Breast epithelium (tissue), 4 donors: ENCODE data around the gene TSFM. TPM values are rescaled to one million over a fixed set of nuclear protein-coding genes. Genes with fewer than 3 reads are reported as not detected.

Experiments used
- DNase-seq, 2 donors: peaks; one replicate each; pipeline ENCODE4 v3.0.0-alpha.2; 2019; ENCODE audit warnings: low spot score in 2 of 2
- H3K27ac ChIP-seq, 2 donors: fragments of 200-600 bp; sonication (generic) in 1 of 2; one replicate each; pipeline ENCODE4 v1.5.1; 2016 to 2019; ENCODE audit warnings: mild to moderate bottlenecking in 1 of 2
- H3K27me3 ChIP-seq, 2 donors: fragments of 200-600 bp; sonication (generic) in 1 of 2; one replicate each; pipeline versions ENCODE4 v1.5.1 to v1.6.0; 2017 to 2019; ENCODE audit warnings: control low read depth in 1 of 2, mild to moderate bottlenecking in 1 of 2
- H3K36me3 ChIP-seq: fragments of 200-600 bp; one replicate; pipeline ENCODE4 v1.5.1; 2019
- H3K4me1 ChIP-seq, 2 donors: fragments of 200-600 bp; sonication (generic); one replicate each; pipeline ENCODE4 v1.5.1; 2016 to 2019; ENCODE audit warnings: control low read depth in 1 of 2
- H3K4me3 ChIP-seq, 3 donors: fragments of 200-600 bp; sonication (generic); 1 replicate in 2 of 3; 2 replicates in 1 of 3; pipeline ENCODE4 v1.5.1; 2016 to 2019; ENCODE audit warnings: mild to moderate bottlenecking in 3 of 3, moderate library complexity in 2 of 3
- H3K9me3 ChIP-seq, 2 donors: fragments of 200-600 bp; sonication (generic) in 1 of 2; one replicate each; pipeline ENCODE4 v1.5.1; 2016 to 2019; ENCODE audit warnings: control low read depth in 1 of 2
- CTCF ChIP-seq, 3 donors: fragments of 450-650 bp; IDR thresholded peaks; one replicate each; pipeline ENCODE4 v1.5.1; 2016 to 2017; ENCODE audit warnings: antibody characterized with exemption in 3 of 3, mild to moderate bottlenecking in 3 of 3, moderate library complexity in 3 of 3
- POLR2A ChIP-seq: fragments of 450-650 bp; IDR thresholded peaks from one replicate; pipeline ENCODE4 v1.6.1; 2016; ENCODE audit warnings: antibody characterized with exemption, mild to moderate bottlenecking, moderate library complexity
- POLR2AphosphoS5 ChIP-seq, 3 donors: sonication (generic); formaldehyde crosslinking; IDR thresholded peaks; one replicate each; pipeline ENCODE4 v1.6.1; 2017; ENCODE audit warnings: antibody characterized with exemption in 3 of 3
- intact Hi-C: fragments of 100-400 bp; cut with DNase I; formaldehyde crosslinking; loops from one replicate; pipeline ENCODE4 v1.15.1; 2023; ENCODE audit warnings: low total_unique reads
- total RNA-seq, 3 donors: library from RNA; depleted of rRNA; stranded (reverse); fragments of >200 nt; gene quantifications; one replicate each; pipeline ENCODE4 v1.1.0, GENCODE V29; 2016

Gene TSFM
- total RNA-seq, 3 donors from 2014 or later = 17.9 to 30.8 (median 27.2) TPM

- H3K4me1 ChIP-seq = no peaks in the 10 kb centered on the region
- H3K4me3 ChIP-seq = no peak overlapping the region
- H3K27me3 ChIP-seq = no peaks in the 10 kb centered on the region
- intact Hi-C loops = loop anchor here (5.0 kb wide), 1 partner anchor 40 kb away; no protein-coding TSS in a partner anchor
- H3K36me3 ChIP-seq = no peaks in the 10 kb centered on the region
- H3K9me3 ChIP-seq = no peaks in the 10 kb centered on the region
- H3K27ac ChIP-seq = no peak overlapping the region
- no peak for DNase-seq
- no peak for TF ChIP-seq CTCF (IDR thresholded peaks at IDR 0.05)
- TF ChIP-seq POLR2A = no peak
- TF ChIP-seq POLR2AphosphoS5 (IDR thresholded peaks at IDR 0.05) = no peak
Observed at GRCh38 chr12:57781801-57782200, 786 bp upstream of the TSFM start.

GRCh38 chr12:57782243-57782607, 362 bp upstream of the TSFM start:
- Histone ChIP-seq H3K27ac (peak overlapping the region; percentile 82 to 88), H3K4me1 (no peaks in the 10 kb centered on the region), H3K9me3 (no peaks in the 10 kb centered on the region), H3K36me3 (no peaks in the 10 kb centered on the region), H3K27me3 (no peaks in the 10 kb centered on the region), H3K4me3 (peak overlapping the region; percentile 74 to 87 (median 86))
- intact Hi-C loops = loop anchor here (5.0 kb wide), 1 partner anchor 40 kb away; no protein-coding TSS in a partner anchor
- DNase-seq = no peak
- TF ChIP-seq CTCF (IDR thresholded peaks at IDR 0.05) (no peak), POLR2AphosphoS5 (IDR thresholded peaks at IDR 0.05) (no peak), POLR2A (no peak)

GRCh38 chr12:57783466-57783801, 847 bp downstream of the TSFM start:
- Histone ChIP-seq H3K27ac (peak overlapping the region in 1 of 2 donors; percentile 82), H3K4me1 (no peaks in the 10 kb centered on the region), H3K36me3 (no peaks in the 10 kb centered on the region), H3K4me3 (peak overlapping the region; percentile 74 to 87 (median 86)), H3K27me3 (no peaks in the 10 kb centered on the region), H3K9me3 (no peaks in the 10 kb centered on the region)
- DNase-seq = no peak
- TF ChIP-seq POLR2A (no peak), POLR2AphosphoS5 (IDR thresholded peaks at IDR 0.05) (no peak), CTCF (IDR thresholded peaks at IDR 0.05) (no peak)
- intact Hi-C loops = loop anchor here (5.0 kb wide), 1 partner anchor 39 kb away; no protein-coding TSS in a partner anchor

- no peak for DNase-seq
- Histone ChIP-seq H3K4me1 (no peaks in the 10 kb centered on the region), H3K9me3 (no peaks in the 10 kb centered on the region), H3K27ac (no peak overlapping the region), H3K4me3 (peak overlapping the region in 2 of 3 donors; percentile 74 to 87), H3K27me3 (no peaks in the 10 kb centered on the region), H3K36me3 (no peaks in the 10 kb centered on the region)
- intact Hi-C loops = loop anchor here (5.0 kb wide), 1 partner anchor 38 kb away; no protein-coding TSS in a partner anchor
- TF ChIP-seq POLR2AphosphoS5 (IDR thresholded peaks at IDR 0.05) = no peak
- no peak for TF ChIP-seq CTCF (IDR thresholded peaks at IDR 0.05)
- TF ChIP-seq POLR2A = no peak
Observed at GRCh38 chr12:57783861-57784260, 1.3 kb downstream of the TSFM start.

- Histone ChIP-seq H3K4me1 (no peaks in the 10 kb centered on the region), H3K36me3 (peaks cover 3% of the 10 kb centered on the region), H3K9me3 (no peaks in the 10 kb centered on the region), H3K27me3 (no peaks in the 10 kb centered on the region), H3K27ac (peak overlapping the region in 1 of 2 donors; percentile 13), H3K4me3 (no peak overlapping the region)
- intact Hi-C loops = no loop called here
- DNase-seq = no peak
- TF ChIP-seq POLR2AphosphoS5 (IDR thresholded peaks at IDR 0.05) = no peak
- TF ChIP-seq CTCF (IDR thresholded peaks at IDR 0.05) = no peak
- no peak for TF ChIP-seq POLR2A
Observed at GRCh38 chr12:57793920-57794319, 11.3 kb downstream of the TSFM start.
